K562 (cell line): ENCODE measurements around the gene IRGM. TPM values are rescaled to one million over a fixed set of nuclear protein-coding genes. Genes with fewer than 3 reads are reported as not detected.
A peak's percentile ranks its signal among the peaks of the same experiment; 100 is the strongest.

Source experiments
- CBX2 ChIP-seq: fragments of 200-600 bp; sonication (generic); IDR thresholded peaks from one replicate; pipeline ENCODE4 v1.6.1; 2012; ENCODE audit warnings: mild to moderate bottlenecking, low read length, inconsistent platforms; ENCODE audit not compliant: insufficient read depth, poor library complexity, severe bottlenecking
- CBX3 ChIP-seq, 2 experiments: IDR thresholded peaks; 1 replicate in 1 of 2; 2 replicates in 1 of 2; pipeline ENCODE4 v1.6.1; 2012; ENCODE audit warnings: inconsistent platforms in 2 of 2, low read length in 2 of 2, borderline replicate concordance in 1 of 2, control low read depth in 1 of 2
- CREM ChIP-seq: IDR thresholded peaks from 2 replicates; pipeline ENCODE4 v1.6.1; 2014; ENCODE audit warnings: antibody characterized with exemption, low read depth
- DPF2 ChIP-seq: fragments of 450-650 bp; IDR thresholded peaks from 2 replicates; pipeline ENCODE4 v1.6.1; 2016
- HCFC1 ChIP-seq: IDR thresholded peaks from 2 replicates; pipeline ENCODE4 v1.6.1; 2012; ENCODE audit warnings: low read depth, low read length, improper control_type of control experiment
- LEF1 ChIP-seq: fragments of 450-650 bp; IDR thresholded peaks from 2 replicates; pipeline ENCODE4 v1.6.1; 2016; ENCODE audit warnings: mild to moderate bottlenecking
- MAZ ChIP-seq, 2 experiments: fragments of 450-650 bp in 1 of 2; sonication (generic) in 1 of 2; formaldehyde crosslinking; IDR thresholded peaks in 1 of 2; conservative IDR thresholded peaks in 1 of 2; 2 replicates each; pipeline versions ENCODE4 v1.4.0 to v1.5.0; 2020; ENCODE audit warnings: mild to moderate bottlenecking in 1 of 2, missing genetic modification reagents in 1 of 2
- NBN ChIP-seq: fragments of 450-650 bp; IDR thresholded peaks from 2 replicates; pipeline ENCODE4 v1.6.1; 2016; ENCODE audit warnings: low read depth, mild to moderate bottlenecking
- polyA plus RNA-seq, 8 experiments: library from polyadenylated mRNA; depleted of rRNA in 4 of 8; stranded (reverse) in 5 of 8; unstranded in 3 of 8; fragments of >200 nt; fragmentation: Nextera tagmentation in 2 of 8; fragmentation: Illumina TruSeq in 1 of 8; extraction: Ambion mirVana in 2 of 8; extraction: Trizol in 1 of 8; gene quantifications; 2 replicates each; pipeline versions ENCODE4 v1.2.1 to v1.2.3, GENCODE V29; 2011 to 2014; ENCODE audit warnings: inconsistent platforms in 1 of 8, missing spikeins in 1 of 8
- total RNA-seq, 7 experiments: library from RNA; depleted of rRNA in 6 of 7; stranded (reverse); fragments of >200 nt in 6 of 7; fragmentation: Illumina TruSeq in 2 of 7; extraction: Trizol in 2 of 7; gene quantifications; 2 replicates each; pipeline versions ENCODE4 v1.2.1 to v1.2.3, GENCODE V29; 2011 to 2021; ENCODE audit warnings: low replicate concordance in 1 of 7
- TF ChIP-seq, protein P1 (sequence below), 2 experiments: fragments of 450-650 bp in 1 of 2; sonication (generic) in 1 of 2; formaldehyde crosslinking in 1 of 2; IDR thresholded peaks; 2 replicates each; pipeline versions ENCODE4 v1.7.1 to v1.9.0; 2016 to 2022; ENCODE audit warnings: inconsistent platforms in 1 of 2, mild to moderate bottlenecking in 1 of 2, missing genetic modification reagents in 1 of 2
- TF ChIP-seq, protein P2 (sequence below): fragments of 450-650 bp; IDR thresholded peaks from 2 replicates; pipeline ENCODE4 v1.6.1; 2017; ENCODE audit warnings: antibody characterized with exemption, mild to moderate bottlenecking

Gene IRGM
- total and polyA plus RNA-seq, 9 of the 15 experiments (the other 6 are each of a cell fraction or from before 2014, with no cell fraction given): 0.09 to 0.22 (median 0.15) TPM; not detected in 6

DNA sequence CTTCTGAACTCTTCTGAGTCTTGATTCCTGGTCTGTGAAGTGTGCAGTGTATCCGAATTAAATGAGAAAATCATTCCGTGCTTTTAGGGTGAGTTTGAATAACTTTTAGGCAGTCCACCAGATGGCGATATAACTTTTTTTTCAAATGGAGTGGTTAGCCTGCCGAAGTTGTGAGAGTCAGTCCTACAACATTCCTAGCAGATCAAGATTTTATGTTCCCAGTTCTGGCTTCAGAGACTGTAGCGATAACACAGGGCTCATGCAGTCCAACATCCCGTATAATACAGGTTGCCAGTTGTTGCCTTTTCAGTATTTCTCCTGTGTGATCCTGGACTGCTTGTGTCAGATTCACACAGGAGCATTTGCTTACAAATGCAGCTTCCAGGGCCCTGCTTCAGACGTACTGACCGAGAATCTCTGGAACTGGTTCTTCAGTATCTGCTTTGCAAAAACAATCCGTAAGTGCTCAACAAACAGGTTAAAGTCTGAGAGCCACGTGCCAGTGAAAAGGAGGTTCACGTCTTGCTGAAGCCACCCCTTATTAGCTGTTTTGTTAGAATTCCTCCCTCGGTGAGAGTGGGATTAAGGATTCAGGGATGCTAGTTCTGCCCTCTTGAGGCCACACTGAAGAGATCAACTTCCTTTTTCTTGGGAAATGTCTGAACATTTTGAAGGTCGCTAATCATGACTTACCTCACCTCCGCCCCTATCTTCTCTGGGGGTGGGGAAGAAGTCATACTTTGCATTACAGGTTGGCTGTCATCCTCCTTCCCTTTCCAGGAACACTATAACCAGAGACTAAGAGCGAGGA is 45.0 kb upstream of the IRGM start (continued):
- TF ChIP-seq, protein P1, sequence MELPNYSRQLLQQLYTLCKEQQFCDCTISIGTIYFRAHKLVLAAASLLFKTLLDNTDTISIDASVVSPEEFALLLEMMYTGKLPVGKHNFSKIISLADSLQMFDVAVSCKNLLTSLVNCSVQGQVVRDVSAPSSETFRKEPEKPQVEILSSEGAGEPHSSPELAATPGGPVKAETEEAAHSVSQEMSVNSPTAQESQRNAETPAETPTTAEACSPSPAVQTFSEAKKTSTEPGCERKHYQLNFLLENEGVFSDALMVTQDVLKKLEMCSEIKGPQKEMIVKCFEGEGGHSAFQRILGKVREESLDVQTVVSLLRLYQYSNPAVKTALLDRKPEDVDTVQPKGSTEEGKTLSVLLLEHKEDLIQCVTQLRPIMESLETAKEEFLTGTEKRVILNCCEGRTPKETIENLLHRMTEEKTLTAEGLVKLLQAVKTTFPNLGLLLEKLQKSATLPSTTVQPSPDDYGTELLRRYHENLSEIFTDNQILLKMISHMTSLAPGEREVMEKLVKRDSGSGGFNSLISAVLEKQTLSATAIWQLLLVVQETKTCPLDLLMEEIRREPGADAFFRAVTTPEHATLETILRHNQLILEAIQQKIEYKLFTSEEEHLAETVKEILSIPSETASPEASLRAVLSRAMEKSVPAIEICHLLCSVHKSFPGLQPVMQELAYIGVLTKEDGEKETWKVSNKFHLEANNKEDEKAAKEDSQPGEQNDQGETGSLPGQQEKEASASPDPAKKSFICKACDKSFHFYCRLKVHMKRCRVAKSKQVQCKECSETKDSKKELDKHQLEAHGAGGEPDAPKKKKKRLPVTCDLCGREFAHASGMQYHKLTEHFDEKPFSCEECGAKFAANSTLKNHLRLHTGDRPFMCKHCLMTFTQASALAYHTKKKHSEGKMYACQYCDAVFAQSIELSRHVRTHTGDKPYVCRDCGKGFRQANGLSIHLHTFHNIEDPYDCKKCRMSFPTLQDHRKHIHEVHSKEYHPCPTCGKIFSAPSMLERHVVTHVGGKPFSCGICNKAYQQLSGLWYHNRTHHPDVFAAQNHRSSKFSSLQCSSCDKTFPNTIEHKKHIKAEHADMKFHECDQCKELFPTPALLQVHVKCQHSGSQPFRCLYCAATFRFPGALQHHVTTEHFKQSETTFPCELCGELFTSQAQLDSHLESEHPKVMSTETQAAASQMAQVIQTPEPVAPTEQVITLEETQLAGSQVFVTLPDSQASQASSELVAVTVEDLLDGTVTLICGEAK (IDR thresholded peaks at IDR 0.05): 0 out of 2 replicates have a peak, but pooled peaks have one; percentile 52
- TF ChIP-seq, protein P1 (CRISPR knock-in tag; IDR thresholded peaks at IDR 0.05): no peak
- TF ChIP-seq, protein P2, sequence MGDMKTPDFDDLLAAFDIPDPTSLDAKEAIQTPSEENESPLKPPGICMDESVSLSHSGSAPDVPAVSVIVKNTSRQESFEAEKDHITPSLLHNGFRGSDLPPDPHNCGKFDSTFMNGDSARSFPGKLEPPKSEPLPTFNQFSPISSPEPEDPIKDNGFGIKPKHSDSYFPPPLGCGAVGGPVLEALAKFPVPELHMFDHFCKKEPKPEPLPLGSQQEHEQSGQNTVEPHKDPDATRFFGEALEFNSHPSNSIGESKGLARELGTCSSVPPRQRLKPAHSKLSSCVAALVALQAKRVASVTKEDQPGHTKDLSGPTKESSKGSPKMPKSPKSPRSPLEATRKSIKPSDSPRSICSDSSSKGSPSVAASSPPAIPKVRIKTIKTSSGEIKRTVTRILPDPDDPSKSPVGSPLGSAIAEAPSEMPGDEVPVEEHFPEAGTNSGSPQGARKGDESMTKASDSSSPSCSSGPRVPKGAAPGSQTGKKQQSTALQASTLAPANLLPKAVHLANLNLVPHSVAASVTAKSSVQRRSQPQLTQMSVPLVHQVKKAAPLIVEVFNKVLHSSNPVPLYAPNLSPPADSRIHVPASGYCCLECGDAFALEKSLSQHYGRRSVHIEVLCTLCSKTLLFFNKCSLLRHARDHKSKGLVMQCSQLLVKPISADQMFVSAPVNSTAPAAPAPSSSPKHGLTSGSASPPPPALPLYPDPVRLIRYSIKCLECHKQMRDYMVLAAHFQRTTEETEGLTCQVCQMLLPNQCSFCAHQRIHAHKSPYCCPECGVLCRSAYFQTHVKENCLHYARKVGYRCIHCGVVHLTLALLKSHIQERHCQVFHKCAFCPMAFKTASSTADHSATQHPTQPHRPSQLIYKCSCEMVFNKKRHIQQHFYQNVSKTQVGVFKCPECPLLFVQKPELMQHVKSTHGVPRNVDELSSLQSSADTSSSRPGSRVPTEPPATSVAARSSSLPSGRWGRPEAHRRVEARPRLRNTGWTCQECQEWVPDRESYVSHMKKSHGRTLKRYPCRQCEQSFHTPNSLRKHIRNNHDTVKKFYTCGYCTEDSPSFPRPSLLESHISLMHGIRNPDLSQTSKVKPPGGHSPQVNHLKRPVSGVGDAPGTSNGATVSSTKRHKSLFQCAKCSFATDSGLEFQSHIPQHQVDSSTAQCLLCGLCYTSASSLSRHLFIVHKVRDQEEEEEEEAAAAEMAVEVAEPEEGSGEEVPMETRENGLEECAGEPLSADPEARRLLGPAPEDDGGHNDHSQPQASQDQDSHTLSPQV: no peak
- TF ChIP-seq MAZ (CRISPR knock-in tag; conservative IDR thresholded peaks at IDR 0.05 in 1 of 2, IDR thresholded peaks at IDR 0.05 in 1 of 2) (peak in 1 of 2 experiments; percentile 34; a peak in 1 of 4 replicates), CBX2 (no peak), CREM (peak; percentile 11; the same call in 1 of the 2 replicates), LEF1 (peak; percentile 13; the same call in 1 of the 2 replicates), HCFC1 (no peak), NBN (peak; percentile 67; the same call in 1 of the 2 replicates), CBX3 (IDR thresholded peaks at IDR 0.05; ENCODE audit: borderline replicate concordance in 1 of 2, low read length in 2 of 2) (peak in 1 of 2 experiments; percentile 45; a peak in 1 of 3 replicates), DPF2 (peak; percentile 63; the same call in 1 of the 2 replicates)
